HepG2 (cell line): Measurements from ENCODE around the gene TYW1B. TPM values are rescaled to one million over a fixed set of nuclear protein-coding genes. Genes with fewer than 3 reads are reported as not detected.
A peak's percentile ranks its signal among the peaks of the same experiment; 100 is the strongest.

Experiments used
- ARNT2 ChIP-seq: sonication (generic); formaldehyde crosslinking; IDR thresholded peaks from 2 replicates; pipeline ENCODE4 v1.8.0; 2022; ENCODE audit warnings: mild to moderate bottlenecking, low read depth, missing genetic modification reagents, moderate library complexity
- CEBPZ ChIP-seq: IDR thresholded peaks from 2 replicates; pipeline ENCODE4 v1.6.1; 2012; ENCODE audit warnings: low read length, improper control_type of control experiment
- GATAD1 ChIP-seq: IDR thresholded peaks from 2 replicates; pipeline ENCODE4 v1.6.1; 2016; ENCODE audit warnings: missing genetic modification reagents, missing compliant biosample characterization
- GMEB1 ChIP-seq: sonication (generic); formaldehyde crosslinking; IDR thresholded peaks from 2 replicates; pipeline ENCODE4 v1.5.1; 2020; ENCODE audit warnings: missing genetic modification reagents, mild to moderate bottlenecking, borderline replicate concordance
- KAT8 ChIP-seq: IDR thresholded peaks from 2 replicates; pipeline ENCODE4 v1.6.1; 2016; ENCODE audit warnings: missing genetic modification reagents, missing compliant biosample characterization
- KMT2B ChIP-seq: IDR thresholded peaks from 2 replicates; pipeline ENCODE4 v1.6.1; 2016; ENCODE audit warnings: missing genetic modification reagents, missing compliant biosample characterization
- RBFOX2 ChIP-seq: fragments of 200-400 bp; formaldehyde crosslinking; IDR thresholded peaks from 2 replicates; pipeline ENCODE4 v1.6.1; 2017; ENCODE audit warnings: low read depth, mild to moderate bottlenecking, low read length
- RBM39 ChIP-seq: fragments of 200-400 bp; formaldehyde crosslinking; IDR thresholded peaks from one replicate; pipeline ENCODE4 v1.6.1; 2018; ENCODE audit warnings: antibody characterized with exemption, mild to moderate bottlenecking, low read depth, low read length; ENCODE audit not compliant: poor library complexity, severe bottlenecking
- SPEN ChIP-seq: sonication (generic); formaldehyde crosslinking; IDR thresholded peaks from 2 replicates; pipeline ENCODE4 v1.5.1; 2020; ENCODE audit warnings: low read depth, mild to moderate bottlenecking, missing genetic modification reagents
- TGIF2 ChIP-seq: IDR thresholded peaks from 2 replicates; pipeline ENCODE4 v1.6.1; 2016; ENCODE audit warnings: control low read depth, missing compliant biosample characterization
- UBTF ChIP-seq: sonication (generic); formaldehyde crosslinking; IDR thresholded peaks from 2 replicates; pipeline ENCODE4 v1.4.0; 2020; ENCODE audit warnings: mild to moderate bottlenecking, missing genetic modification reagents
- YEATS2 ChIP-seq: sonication (generic); formaldehyde crosslinking; IDR thresholded peaks from 2 replicates; pipeline ENCODE4 v1.4.0; 2020; ENCODE audit warnings: missing genetic modification reagents, borderline replicate concordance
- YY1 ChIP-seq: IDR thresholded peaks from 2 replicates; pipeline ENCODE4 v1.6.1; 2011; ENCODE audit warnings: low read length, low read depth, moderate library complexity, mild to moderate bottlenecking; ENCODE audit not compliant: insufficient read depth, insufficient replicate concordance
- ZNF124 ChIP-seq: sonication (generic); formaldehyde crosslinking; IDR thresholded peaks from 2 replicates; pipeline ENCODE4 v1.4.0; 2020; ENCODE audit warnings: missing genetic modification reagents
- ZNF225 ChIP-seq: sonication (generic); formaldehyde crosslinking; IDR thresholded peaks from 2 replicates; pipeline ENCODE4 v1.4.0; 2020; ENCODE audit warnings: mild to moderate bottlenecking, missing genetic modification reagents
- ZNF574 ChIP-seq: sonication (generic); formaldehyde crosslinking; IDR thresholded peaks from 2 replicates; pipeline ENCODE4 v1.4.0; 2020; ENCODE audit warnings: missing genetic modification reagents
- ZNF768 ChIP-seq: sonication (generic); formaldehyde crosslinking; IDR thresholded peaks from 2 replicates; pipeline ENCODE4 v1.4.0; 2020; ENCODE audit warnings: missing genetic modification reagents
- polyA plus RNA-seq, 8 experiments: library from polyadenylated mRNA; depleted of rRNA in 3 of 8; stranded (reverse) in 7 of 8; unstranded in 1 of 8; fragments of >200 nt; fragmentation: Illumina TruSeq in 4 of 8; extraction: Trizol in 4 of 8; gene quantifications; 2 replicates each; pipeline versions ENCODE4 v1.2.1 to v1.2.3, GENCODE V29; 2011 to 2016; ENCODE audit warnings: low read depth in 4 of 8, missing spikeins in 1 of 8, mixed read lengths in 1 of 8; ENCODE audit not compliant: insufficient read depth in 1 of 8
- total RNA-seq, 5 experiments: library from RNA; depleted of rRNA; stranded (reverse); fragments of >200 nt; fragmentation: Illumina TruSeq; extraction: Trizol; gene quantifications; 2 replicates each; pipeline ENCODE4 v1.2.3, GENCODE V29; 2016; ENCODE audit warnings: low read depth in 1 of 5

The TYW1B gene
- total and polyA plus RNA-seq, 2 of the 13 experiments (the other 11 are each of a cell fraction or from before 2014, with no cell fraction given): 2.0 to 5.5 TPM

- TF ChIP-seq CEBPZ (0 out of 2 replicates have a peak, but pooled peaks have one; percentile 23), ZNF124 (CRISPR knock-in tag) (0 out of 2 replicates have a peak, but pooled peaks have one; percentile 25), RBM39 (peak; percentile 40), ZNF225 (CRISPR knock-in tag) (peak; percentile 78; the same call in 1 of the 2 replicates), RBFOX2 (peak; percentile 68), ARNT2 (CRISPR knock-in tag) (peak; percentile 21; the same call in 1 of the 2 replicates), SPEN (CRISPR knock-in tag) (peak; percentile 43; the same call in 1 of the 2 replicates), YY1 (peak; percentile 12), GMEB1 (CRISPR knock-in tag) (peak; percentile 72; the same call in 1 of the 2 replicates), ZNF768 (CRISPR knock-in tag) (peak; percentile 19; the same call in 1 of the 2 replicates), KMT2B (CRISPR knock-in tag) (peak; percentile 85), KAT8 (CRISPR knock-in tag) (peak; percentile 55), UBTF (CRISPR knock-in tag) (peak; percentile 70), ZNF574 (peak; percentile 52; the same call in 1 of the 2 replicates), GATAD1 (CRISPR knock-in tag) (peak; percentile 53), TGIF2 (CRISPR knock-in tag) (peak; percentile 78; the same call in 1 of the 2 replicates), YEATS2 (CRISPR knock-in tag) (peak; percentile 53; the same call in 1 of the 2 replicates)
Measured at GRCh38 chr7:72827839-72828591, at the start of gene TYW1B (continued).
